GM18867 (cell line): ENCODE measurements around the gene KRT78.
A peak's percentile ranks its signal among the peaks of the same experiment; 100 is the strongest.
"Not testable (repeated sequence)": the region's sequence is repeated elsewhere in the genome, so short reads cannot be mapped to it uniquely, and the experiment has no call there.

Source experiments
- ATAC-seq: cut with Tn5 transposase; IDR thresholded peaks from one replicate; pipeline ENCODE4 v1.9.1; 2021; ENCODE audit warnings: mild to moderate bottlenecking, moderate library complexity; ENCODE audit not compliant: unreplicated experiment

The KRT78 gene

DNA sequence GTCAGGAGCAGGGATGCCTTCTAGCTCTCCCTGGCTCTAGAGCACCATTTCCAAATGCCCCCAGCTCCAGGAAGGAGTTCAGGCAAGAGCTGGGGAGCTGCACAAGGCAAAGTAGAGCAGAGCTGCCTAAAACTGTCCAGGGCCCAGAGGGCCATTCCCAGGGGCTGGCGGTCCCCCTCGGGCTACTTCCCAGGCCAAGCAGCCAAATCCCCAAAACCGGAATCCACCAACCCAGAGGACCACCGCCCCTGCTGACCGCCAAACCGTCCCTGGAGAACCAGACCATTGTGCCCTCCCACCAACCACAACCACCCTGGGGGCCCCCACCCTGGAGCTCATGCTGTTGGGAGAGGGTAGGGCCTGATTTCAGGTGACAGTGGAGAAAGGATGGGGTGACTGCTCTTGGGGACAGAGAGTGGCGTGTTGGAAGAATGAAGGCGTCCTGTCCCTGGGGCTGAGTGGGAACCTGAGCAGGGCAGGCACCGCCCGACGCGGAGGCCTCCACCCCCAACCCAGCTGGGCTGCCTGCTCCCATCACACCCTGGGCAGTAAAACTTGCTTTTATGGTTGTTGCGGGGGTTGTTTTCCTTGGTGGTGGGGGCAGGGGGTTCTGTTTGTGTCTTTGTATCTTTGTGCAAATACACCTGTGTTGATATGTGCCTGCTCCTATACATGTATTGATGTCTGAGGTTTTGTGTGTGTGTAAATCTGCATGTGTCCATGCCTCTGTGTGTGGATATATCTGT lies 24.0 kb upstream of the KRT78 start:
- no peak for ATAC-seq

DNA sequence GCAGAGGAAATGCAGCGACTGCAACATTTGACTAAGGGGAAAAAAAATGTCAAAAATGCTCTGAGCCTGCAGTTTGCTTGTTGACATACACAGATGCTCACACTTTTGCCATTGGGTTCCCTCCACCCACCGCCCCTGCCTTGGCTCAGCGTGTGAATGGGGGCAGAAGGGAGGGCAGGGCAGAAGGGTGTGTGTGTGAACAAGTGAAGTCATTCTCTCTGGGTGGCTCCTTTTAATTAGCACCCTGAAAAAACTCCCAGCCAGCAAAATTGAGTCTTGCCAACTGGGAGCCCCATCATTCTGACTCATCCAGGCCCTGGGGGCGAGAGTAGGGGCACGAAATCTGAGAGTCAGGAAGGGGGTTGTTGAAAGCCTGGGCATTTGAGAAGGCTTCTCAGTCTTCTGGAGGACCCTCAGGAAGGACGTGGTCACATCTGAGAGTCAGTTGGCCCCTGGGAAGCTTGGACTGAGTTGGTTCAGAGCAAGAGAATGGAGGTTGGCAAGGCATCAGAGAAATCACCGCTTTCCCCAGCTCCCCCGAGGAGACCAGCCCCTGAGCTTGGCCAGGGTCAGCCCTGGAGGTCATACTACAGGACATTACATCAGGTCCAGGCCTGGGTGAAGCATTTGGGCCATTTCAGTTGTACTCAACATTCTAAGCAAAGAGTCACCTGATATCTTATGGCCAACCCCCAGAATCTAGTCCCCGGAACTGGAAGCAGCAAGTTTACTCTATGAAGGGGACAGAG lies 22.7 kb upstream of the KRT78 start:
- ATAC-seq = no peak

DNA sequence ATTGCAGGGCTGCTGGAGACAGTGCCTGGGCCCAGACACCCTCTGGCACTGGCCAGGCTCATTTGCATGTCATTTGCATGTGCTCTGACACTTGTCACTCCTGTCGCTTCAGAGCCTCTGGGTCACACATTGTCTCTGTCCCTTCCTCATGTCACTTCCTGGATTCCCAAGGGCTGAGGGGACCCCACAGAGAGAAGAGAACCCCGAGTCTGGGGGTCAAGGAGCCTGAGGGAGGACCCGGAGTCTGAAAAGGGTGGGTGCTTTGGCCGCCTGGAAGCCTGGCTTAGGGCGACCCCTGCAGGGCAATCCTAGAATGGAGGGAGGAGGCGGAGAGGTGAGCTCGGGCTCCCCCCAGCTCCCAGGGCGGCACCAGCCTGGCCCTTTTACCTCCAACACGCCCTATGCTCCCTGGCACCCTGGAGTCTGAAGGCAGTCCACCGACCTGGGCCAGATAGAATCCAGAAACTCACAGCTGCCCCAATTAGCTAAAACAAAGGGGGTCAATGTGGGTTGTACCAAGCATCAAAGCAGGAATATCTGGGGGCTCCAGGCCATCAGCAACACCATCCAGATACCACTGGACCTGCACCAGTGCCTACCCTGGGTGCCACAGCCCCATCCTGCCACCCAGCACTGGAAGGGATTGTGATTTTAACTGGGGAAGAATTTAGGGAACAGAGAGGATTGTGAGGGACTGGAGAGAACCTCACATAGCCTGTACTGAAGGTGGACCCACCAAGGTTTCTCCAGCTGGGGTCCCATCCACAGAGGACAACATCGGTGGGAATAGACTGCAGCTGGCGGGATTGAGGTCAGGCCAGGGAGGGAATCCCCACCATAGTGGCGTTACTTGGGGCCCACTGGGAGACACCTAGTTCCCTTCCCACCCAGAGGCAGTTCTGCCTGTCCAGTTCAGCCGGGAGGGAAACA lies 21.8 kb upstream of the KRT78 start:
- peak; percentile 77 for ATAC-seq

DNA sequence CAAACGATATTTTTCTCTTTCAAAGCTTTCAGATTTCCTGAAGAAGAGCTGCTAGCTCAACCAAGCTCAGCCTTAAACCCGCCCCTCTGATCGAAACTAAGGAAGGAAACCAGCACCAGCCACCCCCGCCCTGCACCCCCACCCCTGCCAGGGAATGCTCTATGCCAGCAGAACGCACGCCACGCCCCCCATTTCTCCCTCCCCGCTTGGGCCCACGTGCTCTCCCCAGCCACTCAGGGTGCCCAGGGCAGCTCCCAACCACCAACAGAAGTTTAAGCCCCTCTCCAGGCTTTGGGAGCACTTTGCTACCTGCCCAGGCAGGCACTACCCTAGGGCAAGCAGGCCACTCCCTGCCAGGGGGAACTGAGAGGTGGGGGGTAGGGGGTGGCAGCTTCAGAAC lies 18.8 kb upstream of the KRT78 start:
- no peak for ATAC-seq

DNA sequence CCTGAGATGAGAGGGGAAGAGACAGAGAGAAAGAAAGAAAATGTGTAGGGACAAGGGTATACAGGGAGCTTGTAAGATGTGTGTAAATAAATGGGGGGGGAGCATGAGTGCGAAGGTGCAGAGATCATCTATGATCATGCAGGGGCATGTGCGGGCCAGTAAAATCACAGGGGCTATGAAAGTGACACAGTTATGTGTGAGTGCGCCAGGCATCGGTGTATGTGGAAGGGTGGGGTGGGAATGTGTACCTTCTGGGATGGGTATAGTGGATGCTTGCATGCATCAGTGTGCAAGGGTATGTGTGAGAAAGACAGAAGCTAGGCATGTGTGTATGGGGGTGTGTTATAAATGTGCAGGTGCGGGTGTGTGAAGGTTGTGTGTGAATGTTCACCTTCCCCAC lies 18.4 kb upstream of the KRT78 start:
- no peak for ATAC-seq

DNA sequence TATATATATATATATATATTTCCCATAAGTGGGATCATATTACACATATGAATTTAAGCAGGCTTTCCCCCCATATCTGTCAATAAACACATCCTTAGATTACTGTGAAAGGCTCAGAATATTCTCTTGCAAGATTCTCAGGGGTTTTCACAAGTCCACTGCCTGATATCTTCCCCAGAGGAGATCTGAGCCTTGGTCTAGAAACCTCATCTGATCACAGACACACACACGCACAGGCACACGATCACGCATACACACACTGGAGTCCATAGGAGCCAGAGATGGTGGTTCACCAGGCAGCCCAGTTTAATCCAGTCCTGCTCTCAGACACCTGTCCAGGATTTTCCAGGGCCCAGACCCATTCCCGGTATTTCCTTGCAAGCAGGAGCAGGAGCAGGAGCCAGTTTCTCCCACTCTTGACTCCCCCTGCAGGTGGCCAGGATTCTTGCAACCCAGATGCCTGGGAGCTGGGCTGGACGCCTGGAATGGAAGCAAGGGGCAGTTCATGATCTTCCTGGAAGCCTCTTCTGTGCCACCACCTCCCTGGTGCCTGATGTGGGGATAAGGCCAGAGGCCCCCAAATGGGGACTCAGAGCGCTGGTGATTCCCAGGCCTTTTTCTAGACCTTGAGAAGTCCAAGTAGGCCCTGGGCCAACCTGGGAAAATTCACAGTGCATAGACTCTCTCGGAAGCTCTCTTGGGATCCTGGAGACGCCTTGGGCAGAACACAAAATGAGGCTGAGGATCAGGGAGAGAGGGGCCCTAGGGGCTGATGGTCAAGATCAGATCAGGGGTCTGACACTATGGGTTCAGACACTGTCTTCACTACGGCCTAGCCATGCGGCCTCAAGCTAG lies 16.5 kb upstream of the KRT78 start:
- ATAC-seq = no peak

DNA sequence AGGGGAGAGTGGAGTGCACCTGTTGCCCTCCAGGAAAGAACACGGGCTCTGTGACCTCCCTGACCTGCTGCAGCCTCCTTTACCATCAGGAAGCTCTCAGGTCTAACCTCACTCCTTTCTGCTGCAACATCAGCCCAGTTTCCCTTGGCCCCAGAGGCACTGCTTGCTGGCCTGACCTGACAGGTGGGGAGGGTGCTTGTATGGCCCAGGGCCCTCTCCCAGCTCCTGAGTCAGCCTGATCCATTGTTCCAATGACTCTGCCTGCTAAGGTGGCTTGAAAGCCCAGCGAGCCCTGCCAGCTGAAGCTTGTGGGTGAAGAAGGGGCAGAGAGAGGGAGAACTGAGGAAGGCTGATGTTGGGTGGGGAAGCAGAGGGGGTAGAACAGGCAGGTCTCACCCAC lies 13.2 kb upstream of the KRT78 start:
- ATAC-seq = no peak

DNA sequence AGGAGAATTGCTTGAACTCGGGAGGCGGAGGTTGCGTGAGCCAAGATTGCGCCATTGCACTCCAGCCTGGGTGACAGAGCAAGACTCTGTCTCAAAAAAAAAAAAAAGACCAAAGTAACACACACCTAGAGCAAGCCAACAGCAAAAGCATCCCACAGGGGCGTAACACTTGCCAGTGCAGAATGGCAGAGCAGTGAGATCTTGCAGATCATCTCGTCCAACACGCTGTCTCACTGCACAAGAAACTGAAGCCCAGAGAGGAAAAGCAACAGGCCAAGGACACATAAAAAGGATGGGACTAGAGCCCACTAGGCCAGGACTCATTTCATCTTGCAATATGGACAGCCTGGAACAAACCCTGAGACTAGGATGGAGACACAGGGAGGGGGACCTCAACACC lies 12.7 kb upstream of the KRT78 start:
- no peak for ATAC-seq

DNA sequence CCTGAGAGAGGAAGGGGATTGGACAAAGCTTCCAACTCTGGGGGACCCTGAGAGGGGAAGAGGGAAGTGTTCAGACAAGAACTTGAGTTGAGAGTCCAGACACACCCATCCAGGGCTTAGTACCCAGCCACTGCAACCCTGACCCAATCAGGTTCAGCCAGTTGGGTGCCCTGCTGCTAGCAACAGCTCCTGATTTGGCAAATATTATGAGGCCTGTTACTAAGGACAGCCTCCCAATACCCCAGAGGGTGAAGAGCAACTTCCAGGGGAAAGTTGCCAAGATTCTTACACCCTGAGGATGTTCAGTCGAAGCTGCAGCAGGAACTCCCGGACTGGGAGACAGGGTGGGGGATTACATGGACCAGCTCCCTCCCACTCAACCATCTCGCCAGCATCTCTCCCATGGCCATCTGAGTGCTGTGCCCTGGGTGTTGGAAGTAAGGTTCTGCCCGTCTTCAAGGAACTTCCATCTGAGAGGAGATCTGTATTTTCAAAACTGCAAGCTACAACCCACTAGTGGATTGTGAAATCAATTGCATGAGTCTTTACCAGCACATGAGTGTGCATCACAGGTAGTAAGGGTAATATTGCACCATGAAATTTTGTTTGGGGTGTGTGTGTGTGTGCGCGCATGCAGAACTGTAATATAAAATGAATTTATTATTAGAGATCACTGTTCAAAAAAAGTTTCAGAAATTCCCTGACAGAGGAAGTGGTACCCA lies 11.5 kb upstream of the KRT78 start:
- ATAC-seq = no peak

DNA sequence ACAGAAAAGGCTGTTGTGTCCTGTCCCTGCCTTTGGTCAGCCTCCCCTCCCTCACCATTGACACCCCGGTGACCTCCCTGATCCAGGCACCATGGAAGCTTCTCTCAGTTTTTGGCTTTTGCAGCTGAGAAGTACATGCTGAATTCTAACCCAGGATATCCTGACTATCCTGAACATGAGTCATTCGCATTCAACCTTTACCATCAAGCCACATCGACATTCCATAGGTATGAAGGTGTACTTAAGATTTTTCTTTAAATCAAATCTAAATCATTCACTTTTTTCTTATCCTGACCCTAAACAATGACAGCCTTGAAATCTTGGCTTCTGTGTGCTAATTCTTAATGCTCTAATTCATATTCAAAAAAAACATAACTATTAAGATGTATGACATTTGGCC lies 8.7 kb upstream of the KRT78 start:
- ATAC-seq = no peak

DNA sequence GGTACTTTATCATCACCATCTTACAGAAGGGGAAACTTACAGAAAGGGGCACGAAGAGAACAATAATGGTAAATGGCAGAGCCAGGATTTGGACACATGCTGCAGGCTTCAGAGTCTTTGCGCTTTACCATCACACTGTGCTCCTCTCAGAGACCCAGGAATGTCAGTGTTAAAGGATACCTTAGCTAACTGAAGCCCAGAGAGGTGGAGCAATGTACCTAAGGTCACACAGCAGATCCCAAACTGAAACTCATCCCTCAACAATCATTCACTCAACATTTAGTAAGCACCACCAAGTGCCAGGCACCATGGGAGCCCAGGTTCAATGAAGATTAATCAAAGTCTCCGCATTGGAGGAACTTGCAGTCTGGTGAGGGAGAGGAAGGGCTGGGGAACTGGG lies 8.0 kb upstream of the KRT78 start:
- no peak for ATAC-seq

DNA sequence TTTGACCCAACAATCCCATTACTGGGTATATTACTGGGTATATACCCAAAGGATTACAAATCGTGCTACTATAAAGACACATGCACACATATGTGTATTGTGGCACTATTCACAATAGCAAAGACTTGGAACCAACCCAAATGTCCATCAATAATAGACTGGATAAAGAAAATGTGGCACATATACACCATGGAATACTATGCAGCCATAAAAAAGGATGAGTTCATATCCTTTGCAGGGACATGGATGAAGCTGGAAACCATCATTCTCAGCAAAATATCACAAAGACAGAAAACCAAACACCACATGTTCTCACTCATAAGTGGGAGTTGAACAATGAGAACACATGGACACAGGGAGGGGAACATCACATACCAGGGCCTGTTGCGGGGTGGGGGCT lies 7.3 kb upstream of the KRT78 start:
- ATAC-seq = not testable (repeated sequence)

DNA sequence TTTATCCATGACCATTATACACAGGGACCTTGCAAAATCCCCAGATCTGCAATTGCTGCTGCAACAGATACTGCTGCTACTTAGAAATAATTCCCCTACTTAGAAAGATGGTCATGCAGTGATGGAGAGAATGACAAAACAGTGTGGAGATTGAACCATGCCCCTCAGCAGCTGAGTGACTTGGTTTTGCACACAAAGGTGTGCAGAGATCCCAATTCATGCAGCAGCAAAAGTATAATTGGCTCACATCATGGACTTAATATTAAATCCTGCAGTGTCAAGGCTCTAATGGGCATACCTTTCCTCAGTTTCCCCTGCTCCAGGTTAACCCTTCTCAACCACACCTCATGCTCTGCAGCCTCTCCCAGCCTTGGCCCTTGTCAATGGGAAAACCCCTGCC lies 3.0 kb upstream of the KRT78 start:
- no peak for ATAC-seq

DNA sequence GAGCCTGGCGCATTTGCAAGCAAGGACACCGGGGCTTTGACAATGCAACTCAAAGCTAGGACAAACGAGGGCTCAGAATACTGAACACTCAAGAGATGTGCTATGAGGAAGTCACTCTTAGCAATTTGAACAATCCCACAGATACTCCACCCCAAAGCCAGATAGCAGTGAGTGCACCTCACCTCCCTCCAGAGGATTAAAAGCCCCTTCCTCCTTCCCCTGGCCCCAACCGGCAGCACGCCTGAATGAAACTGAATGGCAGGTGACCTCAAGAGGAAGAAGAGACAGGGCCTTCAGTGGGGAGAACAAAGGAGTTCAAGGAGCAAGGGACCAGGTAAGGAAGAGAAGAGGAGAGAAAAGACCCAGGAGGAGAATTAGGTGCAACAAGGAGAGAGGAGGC lies 1.9 kb upstream of the KRT78 start:
- no peak for ATAC-seq

DNA sequence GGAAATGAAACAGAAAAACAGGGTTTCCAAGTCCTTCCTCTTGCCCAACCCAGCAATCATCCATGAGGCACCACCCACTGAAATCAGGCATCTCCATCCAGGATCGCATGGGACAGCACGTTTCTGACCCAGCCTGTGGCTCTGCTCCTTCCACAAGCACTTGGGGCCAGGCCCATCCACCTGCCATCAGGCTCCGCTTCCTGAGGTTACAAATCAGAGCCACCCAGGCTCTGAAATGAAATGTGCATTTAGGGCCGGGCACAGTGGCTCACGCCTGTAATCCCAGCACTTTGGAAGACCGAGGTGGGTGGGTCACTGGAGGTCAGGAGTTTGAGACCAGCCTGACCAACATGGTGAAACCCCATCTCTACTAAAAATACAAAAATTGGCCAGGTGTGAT lies 717 bp upstream of the KRT78 start:
- no peak for ATAC-seq

DNA sequence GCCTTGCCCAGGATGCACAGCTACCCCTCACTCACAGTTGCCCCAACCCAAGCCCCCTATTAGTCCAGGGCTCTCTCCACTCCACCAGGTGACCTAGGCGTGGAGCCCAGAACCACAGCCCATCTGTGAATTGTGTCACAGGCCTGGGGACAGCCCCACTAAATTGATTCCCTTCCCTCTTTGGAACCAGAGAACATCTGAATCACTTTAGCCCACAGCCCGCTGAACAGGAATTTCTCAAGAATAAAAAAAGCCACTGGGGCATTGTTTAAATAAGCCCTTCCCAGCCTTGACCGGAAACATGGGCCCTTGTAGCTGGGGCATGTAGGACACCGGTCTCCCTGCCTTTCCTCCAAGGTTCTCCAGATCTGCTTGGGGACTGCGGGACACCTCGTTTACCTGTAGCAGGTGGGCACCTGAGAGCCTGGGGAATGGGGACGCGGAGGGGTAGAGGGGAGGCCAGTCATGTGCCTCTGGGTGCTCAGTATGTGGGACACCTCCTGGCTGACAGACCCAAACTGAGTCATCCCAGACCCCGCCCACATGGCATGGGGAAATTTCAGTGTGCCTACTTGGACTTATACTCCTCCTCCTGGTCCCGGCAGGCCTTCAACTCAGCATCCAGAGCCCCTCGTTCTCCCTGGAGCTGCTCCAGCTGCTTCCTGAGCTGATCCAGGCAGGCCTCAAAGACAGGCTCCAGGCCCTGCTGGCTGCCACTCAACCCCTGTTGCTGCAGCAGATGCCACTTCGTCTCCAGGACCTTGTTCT lies 1.3 kb downstream of the KRT78 start:
- no peak for ATAC-seq

DNA sequence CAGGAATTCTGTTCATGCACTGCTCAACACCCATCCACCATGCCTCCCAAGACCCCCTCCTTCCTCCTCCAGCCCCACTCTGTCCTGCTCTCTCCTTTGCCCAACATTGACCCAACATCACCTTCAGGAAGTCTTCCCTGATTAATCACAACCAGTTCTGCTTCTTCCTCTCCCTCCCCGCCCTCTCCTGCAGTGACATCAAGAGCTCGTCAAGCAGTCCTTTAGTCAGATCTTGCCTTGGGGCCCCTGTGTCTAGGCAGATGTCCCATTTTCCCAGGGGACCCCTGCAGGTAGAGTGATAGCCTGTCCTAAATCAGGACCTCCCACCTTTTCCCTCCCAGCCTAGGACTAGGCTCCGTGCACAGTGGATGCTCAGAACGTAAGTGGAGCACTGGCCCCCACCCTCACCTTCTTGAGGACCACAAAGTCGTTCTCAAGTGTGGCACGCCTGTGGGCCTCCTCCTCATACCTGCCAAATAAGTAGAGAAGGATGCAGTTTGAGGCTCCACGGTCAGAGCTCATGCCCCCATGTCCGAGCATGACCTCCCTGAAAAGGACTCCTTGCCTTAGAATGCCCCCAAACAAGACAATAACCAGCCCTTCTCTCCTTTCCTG lies 2.3 kb downstream of the KRT78 start:
- ATAC-seq = no peak

DNA sequence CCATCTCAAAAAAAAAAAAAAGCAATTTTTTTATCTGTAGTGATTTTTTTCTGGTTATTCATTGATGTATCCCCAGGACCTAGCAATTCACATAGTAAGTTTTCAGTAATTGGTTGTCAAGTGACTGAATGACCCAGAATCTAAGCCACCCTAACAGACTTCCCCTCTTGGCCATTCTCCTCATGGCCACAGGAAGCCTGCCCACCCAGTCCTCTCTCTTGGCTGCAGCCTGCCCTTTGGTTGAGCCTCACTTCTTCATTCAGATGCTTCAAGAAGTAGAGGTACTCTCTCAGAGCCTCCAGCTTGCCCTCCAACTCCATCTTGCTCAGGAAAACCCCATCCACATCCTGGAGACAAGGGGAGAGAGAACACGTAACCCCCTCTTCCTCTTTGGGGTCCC lies 2.8 kb downstream of the KRT78 start:
- ATAC-seq = no peak

DNA sequence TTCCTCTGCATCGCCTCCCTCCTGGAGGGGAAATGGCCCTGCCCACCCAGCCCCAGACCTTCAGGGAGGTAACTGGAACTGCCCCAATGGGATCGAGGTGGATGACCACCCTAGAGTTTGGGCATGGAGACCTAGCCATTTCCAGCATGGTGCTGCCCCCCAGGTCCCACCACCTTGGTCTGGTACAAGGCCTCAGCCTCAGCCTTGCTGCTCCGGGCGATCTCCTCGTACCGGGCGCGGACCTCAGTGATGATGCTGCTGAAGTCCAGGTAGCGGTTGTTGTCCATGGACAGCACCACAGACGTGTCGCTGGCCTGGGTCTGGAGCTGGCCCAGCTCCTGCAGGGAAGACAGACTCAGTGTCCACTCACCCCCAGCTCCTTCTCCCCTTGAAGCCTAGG lies 4.4 kb downstream of the KRT78 start:
- no peak for ATAC-seq
